Stimulated activated CD8-positive, alpha-beta memory T cell treated with anti-CD3 and anti-CD28 coated beads, Interleukin-7, amount 100 ng/mL, for 4 hours (primary cell): ENCODE data around the gene VRK1.

Source experiments
- DNase-seq, 2 donors: peaks; one replicate each; pipeline ENCODE4 v3.0.0-alpha.2; 2020; ENCODE audit warnings: low read depth in 2 of 2

Gene VRK1

GRCh38 chr14:96824283-96824682 lies 27.1 kb downstream of the VRK1 start:
- no peak for DNase-seq

GRCh38 chr14:96826818-96827217 lies 29.6 kb downstream of the VRK1 start:
- no peak for DNase-seq

- DNase-seq, result no peak
Measured at GRCh38 chr14:96827290-96827689, 30.1 kb downstream of the VRK1 start.

GRCh38 chr14:96829791-96830190 lies 32.6 kb downstream of the VRK1 start:
- DNase-seq, result no peak

- no peak for DNase-seq
Measured at GRCh38 chr14:96830946-96831345, 33.8 kb downstream of the VRK1 start.

- no peak for DNase-seq
Measured at GRCh38 chr14:96832351-96832750, 35.2 kb downstream of the VRK1 start.

GRCh38 chr14:96838449-96838848 lies 41.3 kb downstream of the VRK1 start:
- no peak for DNase-seq

- DNase-seq, result no peak
Measured at GRCh38 chr14:96839251-96839650, 42.1 kb downstream of the VRK1 start.

- DNase-seq, result no peak
Measured at GRCh38 chr14:96843137-96843536, 46.0 kb downstream of the VRK1 start.

- no peak for DNase-seq
Measured at GRCh38 chr14:96844857-96845570, 47.8 kb downstream of the VRK1 start.

- no peak for DNase-seq
Measured at GRCh38 chr14:96847451-96847850, 50.3 kb downstream of the VRK1 start.

GRCh38 chr14:96848011-96848410 lies 50.8 kb downstream of the VRK1 start:
- no peak for DNase-seq

GRCh38 chr14:96849733-96850132 lies 52.6 kb downstream of the VRK1 start:
- DNase-seq, result no peak

GRCh38 chr14:96851694-96852381 lies 54.7 kb downstream of the VRK1 start:
- no peak for DNase-seq

- no peak for DNase-seq
Measured at GRCh38 chr14:96852823-96853422, 55.7 kb downstream of the VRK1 start.

GRCh38 chr14:96858643-96859042 lies 61.5 kb downstream of the VRK1 start:
- DNase-seq, result no peak

- DNase-seq, result no peak
Measured at GRCh38 chr14:96861568-96862310, 64.6 kb downstream of the VRK1 start.

- no peak for DNase-seq
Measured at GRCh38 chr14:96863327-96863985, 66.3 kb downstream of the VRK1 start.

GRCh38 chr14:96863986-96864330 lies 66.8 kb downstream of the VRK1 start:
- no peak for DNase-seq

- DNase-seq, result no peak
Measured at GRCh38 chr14:96867634-96868033, 70.5 kb downstream of the VRK1 start.

GRCh38 chr14:96874127-96874526 lies 76.9 kb downstream of the VRK1 start:
- no peak for DNase-seq

- no peak for DNase-seq
Measured at GRCh38 chr14:96876747-96877146, 79.6 kb downstream of the VRK1 start.
